VCaP (cell line): Measurements from ENCODE around the gene ACLY.
A peak's percentile ranks its signal among the peaks of the same experiment; 100 is the strongest.
"Not testable (repeated sequence)": the region's sequence is repeated elsewhere in the genome, so short reads cannot be mapped to it uniquely, and the experiment has no call there.

Experiments used
- H3K27ac ChIP-seq: fragments of 450-650 bp; 2 replicates; pipeline ENCODE4 v1.5.1; 2017
- TF ChIP-seq, protein P1 (sequence below): fragments of 450-650 bp; conservative IDR thresholded peaks from 2 replicates; pipeline ENCODE4 v1.5.1; 2017; ENCODE audit warnings: mild to moderate bottlenecking, moderate library complexity

Gene ACLY

DNA sequence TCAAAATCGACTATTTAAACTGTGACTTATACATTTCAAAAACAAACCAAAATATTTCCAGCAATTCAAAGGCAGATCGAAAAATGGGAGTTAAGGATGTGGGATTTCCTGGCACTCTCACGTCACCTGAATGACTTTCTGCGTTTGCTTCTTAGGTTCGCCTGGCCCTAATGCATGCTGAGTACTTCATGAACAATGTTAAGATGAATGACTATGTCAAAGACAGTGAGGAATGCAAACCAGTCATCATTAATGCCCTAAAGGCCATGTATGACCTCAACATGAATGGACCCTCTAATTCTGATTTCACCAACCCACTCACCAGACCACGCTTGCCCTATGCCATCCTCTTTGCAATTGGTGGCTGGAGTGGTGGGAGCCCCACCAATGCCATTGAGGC, 73.8 kb downstream of the ACLY start:
- H3K27ac ChIP-seq = no peak overlapping the region
- TF ChIP-seq, protein P1, sequence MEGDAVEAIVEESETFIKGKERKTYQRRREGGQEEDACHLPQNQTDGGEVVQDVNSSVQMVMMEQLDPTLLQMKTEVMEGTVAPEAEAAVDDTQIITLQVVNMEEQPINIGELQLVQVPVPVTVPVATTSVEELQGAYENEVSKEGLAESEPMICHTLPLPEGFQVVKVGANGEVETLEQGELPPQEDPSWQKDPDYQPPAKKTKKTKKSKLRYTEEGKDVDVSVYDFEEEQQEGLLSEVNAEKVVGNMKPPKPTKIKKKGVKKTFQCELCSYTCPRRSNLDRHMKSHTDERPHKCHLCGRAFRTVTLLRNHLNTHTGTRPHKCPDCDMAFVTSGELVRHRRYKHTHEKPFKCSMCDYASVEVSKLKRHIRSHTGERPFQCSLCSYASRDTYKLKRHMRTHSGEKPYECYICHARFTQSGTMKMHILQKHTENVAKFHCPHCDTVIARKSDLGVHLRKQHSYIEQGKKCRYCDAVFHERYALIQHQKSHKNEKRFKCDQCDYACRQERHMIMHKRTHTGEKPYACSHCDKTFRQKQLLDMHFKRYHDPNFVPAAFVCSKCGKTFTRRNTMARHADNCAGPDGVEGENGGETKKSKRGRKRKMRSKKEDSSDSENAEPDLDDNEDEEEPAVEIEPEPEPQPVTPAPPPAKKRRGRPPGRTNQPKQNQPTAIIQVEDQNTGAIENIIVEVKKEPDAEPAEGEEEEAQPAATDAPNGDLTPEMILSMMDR = no peak

DNA sequence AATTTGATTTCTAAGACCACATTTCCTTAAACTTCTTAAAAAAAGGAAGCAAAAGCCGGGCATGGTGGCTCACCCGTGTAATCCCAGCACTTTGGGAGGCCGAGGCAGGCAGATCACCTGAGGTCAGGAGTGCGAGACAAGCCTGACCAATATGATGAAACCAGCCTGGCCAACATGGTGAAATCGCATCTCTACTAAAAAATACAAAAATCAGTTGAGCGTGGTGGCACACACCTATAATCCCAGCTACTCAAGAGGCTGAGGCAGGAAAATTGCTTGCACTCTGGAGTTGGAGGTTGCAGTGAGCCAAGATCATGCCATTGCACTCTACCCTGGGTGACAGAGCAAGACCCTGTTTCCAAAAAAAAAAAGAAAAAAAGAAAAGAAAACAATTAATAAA, 78.0 kb downstream of the ACLY start:
- H3K27ac ChIP-seq = not testable (repeated sequence)

DNA sequence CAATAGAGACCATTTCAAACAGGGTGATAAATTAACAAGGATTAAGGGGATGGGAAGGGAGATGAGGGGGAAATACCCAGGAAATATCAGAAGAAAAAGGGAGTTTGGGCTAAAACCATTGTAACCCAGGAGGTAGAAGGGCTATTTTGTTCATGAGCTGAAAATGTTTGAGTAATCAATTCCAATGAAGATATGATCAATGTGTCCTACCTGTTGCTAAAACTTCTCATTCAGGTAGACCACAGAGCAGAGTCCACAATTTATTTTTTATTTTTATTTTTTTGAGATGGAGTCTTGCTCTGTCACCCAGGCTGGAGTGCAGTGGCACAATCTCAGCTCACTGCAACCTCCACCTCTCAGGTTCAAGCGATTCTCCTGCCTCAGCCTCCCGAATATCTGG, 79.3 kb downstream of the ACLY start:
- H3K27ac ChIP-seq = not testable (repeated sequence)

DNA sequence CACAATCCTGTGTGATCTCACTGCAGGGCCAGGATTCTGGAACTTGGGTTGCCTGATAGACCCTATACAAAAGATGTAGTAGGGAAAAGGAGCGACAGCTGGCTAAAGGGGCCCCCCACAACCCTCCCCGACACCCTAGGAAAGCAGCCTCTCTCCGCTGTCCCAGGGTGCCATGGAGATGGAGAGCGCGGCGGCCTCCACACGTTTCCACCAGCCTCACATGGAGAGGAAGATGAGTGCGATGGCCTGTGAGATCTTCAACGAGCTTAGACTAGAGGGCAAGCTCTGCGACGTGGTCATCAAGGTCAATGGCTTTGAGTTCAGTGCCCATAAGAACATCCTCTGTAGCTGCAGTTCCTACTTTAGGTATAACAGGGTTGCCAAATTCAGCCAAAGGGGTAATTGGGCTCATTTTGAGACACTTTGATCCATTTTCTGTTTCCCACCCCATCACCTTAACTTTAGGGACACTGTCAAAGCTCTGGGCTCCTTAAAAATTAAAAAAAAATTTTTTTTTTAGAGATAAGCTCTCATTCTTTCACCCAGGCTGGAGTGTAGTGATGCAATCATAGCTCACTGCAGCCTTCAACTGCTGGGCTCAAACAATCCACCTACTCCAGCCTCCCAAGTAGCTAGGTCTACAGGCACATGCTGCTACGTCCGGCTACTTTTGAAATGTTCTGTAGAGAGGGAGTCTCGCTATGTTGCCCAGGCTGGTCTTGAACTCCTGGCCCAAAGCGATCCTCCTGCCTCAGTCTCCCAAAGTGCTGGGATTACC, 80.8 kb downstream of the ACLY start, which contains the start of gene KLHL10:
KLHL10 (plus strand) TSS at position 65 of the 778 bp plus-strand sequence; CDS start at position 173, 108 bp downstream.
- no peak within 1 kb of the TSS for H3K27ac ChIP-seq
- TF ChIP-seq, protein P1 = no peak

DNA sequence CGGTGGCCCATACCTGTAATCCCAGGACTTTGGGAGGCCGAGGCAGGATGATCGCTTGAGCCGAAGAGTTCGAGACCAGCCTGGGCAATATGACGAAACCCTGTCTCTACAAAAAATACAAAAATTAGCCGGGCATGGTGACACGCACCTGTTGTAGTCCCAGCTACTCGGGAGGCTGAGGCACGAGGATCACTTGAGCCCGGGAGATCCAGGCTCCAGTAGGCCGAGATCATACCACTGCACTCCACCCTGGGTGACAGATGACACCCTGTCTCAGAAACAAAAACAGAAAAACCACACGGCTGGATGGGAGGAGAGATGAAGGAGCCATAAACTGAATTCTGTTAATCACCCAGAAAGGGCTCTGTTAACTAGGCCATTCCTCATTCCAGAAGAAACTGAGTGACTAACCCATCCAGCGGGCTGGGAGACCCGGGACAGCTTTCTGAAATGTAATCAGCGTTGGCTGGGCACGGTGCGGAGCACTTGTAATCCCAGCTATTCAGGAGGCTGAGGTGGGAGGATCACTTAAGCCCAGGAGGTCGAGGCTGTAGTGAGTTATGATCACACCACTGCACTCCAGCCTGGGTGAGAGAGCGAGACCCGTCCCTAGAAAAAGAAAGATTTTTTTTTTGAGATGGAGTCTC, 82.1 kb downstream of the ACLY start:
- TF ChIP-seq, protein P1 = no peak
- peak overlapping the region; percentile 73; the same call in 1 of the 2 replicates for H3K27ac ChIP-seq

DNA sequence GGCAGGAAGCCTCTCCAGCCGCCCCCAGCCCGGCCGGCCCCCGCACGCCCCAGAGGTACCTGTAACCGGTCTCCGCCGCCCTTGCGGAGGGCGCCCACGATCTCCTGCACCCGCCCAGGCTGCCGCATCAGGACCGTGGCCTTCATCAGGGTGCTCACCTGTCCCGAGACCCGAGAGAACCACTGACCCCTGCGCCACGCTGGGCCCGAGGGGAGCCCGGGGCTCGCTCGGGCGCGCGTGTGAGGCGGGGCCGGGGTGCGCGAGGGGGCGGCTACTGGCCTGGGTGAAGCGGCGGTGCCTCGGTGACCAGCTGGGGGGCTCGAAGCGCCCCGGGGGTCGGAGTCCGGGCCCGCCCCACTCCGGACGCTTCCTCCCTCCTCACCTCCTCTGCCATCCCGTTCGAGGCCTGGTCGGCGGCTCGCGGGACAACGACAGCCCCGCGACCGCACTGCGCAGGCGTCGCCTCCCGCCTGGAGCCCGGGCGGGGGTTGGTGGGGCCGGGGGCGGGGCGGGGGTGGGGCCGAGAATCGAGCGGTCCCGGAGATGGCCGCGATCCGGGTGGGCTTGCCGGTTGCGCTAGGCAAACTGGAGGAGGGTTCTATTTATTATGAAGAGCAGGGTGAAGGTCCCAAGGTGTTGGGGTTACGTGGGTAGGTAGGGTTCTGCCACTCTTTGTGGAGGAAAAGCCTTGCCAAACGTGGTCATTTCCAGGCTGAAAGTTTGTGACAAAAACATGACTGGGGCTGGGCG, 82.8 kb downstream of the ACLY start, which contains the start of gene NT5C3B:
NT5C3B (minus strand) TSS at position 433 of the 750 bp plus-strand sequence; CDS start at position 394, 39 bp downstream.
- TF ChIP-seq, protein P1 = no peak

DNA sequence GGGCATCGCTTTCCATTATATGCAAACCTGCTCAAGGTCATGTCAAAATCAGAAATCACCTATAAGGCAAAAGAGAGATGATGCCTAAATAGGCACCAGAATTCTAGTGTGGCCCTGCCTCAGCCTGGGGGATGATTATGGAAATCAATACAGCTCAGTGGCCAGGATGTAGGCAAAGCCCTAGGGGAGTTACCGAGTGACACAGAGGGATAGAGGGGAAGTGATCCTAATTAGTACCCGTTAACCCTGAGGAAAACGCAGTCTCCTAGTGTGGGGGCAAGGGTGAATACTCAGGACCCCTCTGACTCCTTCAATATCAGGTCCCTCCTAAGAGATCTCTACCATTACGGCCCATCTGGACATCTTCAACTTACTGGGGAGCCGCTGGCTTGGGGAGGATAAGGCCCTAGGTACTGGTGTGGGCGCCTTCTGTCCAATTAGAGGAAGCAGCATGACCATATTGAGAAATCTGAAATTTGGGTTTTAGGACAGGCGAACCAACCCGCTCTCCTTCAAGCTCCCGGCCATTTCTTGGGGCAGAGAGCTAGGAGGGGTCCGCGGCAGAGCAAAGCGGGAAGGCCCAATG, 83.4 kb downstream of the ACLY start:
- peak overlapping the region; percentile 73; the same call in 1 of the 2 replicates for H3K27ac ChIP-seq

More for the DNA sequence above, 82.8 kb downstream of the ACLY start, which contains the start of gene NT5C3B:
- H3K27ac ChIP-seq = peak within 1 kb of the TSS; percentile 73; the same call in 1 of the 2 replicates

DNA sequence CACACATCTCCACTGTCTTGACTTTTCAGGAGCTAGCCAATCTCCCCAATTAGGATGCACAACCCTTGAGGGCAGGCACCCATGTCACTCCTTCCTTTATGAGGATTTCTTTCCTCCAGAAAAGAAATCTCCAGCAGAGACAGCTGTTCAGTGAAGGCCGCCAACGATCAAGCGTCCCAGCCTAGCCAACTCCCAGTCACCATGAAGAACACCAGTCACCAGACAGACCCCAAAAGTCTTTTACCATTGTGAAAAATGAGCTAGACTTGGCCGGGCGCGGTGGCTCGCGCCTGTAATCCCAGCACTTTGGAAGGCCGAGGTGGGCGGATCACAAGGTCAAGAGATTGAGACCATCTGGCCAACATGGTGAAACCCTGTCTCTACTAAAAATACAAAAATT, 88.8 kb downstream of the ACLY start:
- not testable (repeated sequence) for H3K27ac ChIP-seq

More for the DNA sequence above, 83.4 kb downstream of the ACLY start:
- TF ChIP-seq, protein P1 = no peak
